ENCODE results near the gene LBHD1. TPM values are rescaled to one million over a fixed set of nuclear protein-coding genes. Genes with fewer than 3 reads are reported as not detected.

Gene LBHD1
- total and polyA plus RNA-seq, 2 of the 13 experiments (the other 11 are each of a cell fraction or from before 2014, with no cell fraction given): 3.2 to 3.7 TPM

DNA sequence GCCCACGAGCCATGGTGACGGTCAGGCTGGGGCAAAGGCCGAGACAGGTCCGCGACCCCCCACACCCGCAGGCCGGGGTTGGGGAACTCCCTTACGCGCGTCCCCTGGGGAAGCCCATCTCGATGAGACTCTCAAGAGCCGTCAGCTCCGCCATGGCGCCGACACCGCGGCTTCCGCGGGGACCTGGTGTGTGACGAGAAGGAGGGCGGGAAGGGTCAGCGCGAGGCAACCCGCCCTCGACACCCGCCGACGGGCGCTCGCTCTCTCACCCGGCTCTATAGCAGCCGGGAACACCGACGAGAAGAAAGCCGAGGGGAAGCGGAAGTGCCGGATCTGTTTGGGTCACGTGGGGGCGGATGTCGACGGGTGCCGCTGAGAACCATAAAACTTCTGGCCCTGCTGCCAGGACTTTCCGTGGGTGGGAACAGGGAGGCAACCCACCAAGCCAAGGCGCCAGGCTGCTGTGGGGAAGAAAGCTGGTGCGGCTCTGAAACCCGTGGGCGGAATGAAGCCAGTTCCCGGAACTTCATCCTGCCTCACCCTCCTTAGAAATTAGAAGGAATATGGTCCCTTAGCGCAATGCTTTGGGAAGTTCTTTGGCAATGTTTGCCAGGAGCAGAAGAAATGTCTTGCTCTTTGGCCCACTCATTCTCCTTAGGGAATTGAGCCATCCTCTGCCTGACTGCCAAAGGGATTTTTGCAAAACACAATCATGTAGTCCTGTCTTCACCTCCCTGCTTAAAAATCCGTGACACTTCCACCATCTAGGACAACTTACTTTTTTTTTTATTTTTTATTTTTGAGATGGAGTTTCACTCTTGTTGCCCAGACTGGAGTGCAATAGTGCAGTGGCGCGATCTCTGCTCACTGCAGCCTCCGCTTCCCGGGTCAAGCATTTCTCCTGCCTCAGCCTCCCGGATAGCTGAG, 7.0 kb upstream of the LBHD1 start, which contains the start of gene UBXN1 (continued):
- 0 out of 2 replicates have a peak, but pooled peaks have one; percentile 28 for TF ChIP-seq CBX5 (CRISPR knock-in tag; IDR thresholded peaks at IDR 0.05; ENCODE audit: borderline replicate concordance)
- TF ChIP-seq SRF (IDR thresholded peaks at IDR 0.05; ENCODE audit: low read depth, low read length): no peak
- no peak for TF ChIP-seq PAWR (CRISPR knock-in tag; IDR thresholded peaks at IDR 0.05; ENCODE audit: borderline replicate concordance)
- no peak; the same call in 1 of the 2 replicates for TF ChIP-seq PAX8 (CRISPR knock-in tag; IDR thresholded peaks at IDR 0.05; ENCODE audit: borderline replicate concordance)
- no peak for TF ChIP-seq NBN (conservative IDR thresholded peaks at IDR 0.05)
- TF ChIP-seq, protein P1, sequence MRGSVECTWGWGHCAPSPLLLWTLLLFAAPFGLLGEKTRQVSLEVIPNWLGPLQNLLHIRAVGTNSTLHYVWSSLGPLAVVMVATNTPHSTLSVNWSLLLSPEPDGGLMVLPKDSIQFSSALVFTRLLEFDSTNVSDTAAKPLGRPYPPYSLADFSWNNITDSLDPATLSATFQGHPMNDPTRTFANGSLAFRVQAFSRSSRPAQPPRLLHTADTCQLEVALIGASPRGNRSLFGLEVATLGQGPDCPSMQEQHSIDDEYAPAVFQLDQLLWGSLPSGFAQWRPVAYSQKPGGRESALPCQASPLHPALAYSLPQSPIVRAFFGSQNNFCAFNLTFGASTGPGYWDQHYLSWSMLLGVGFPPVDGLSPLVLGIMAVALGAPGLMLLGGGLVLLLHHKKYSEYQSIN (CRISPR knock-in tag; IDR thresholded peaks at IDR 0.05; ENCODE audit: borderline replicate concordance): no peak
- peak; percentile 69 for TF ChIP-seq IKZF4 (CRISPR knock-in tag; IDR thresholded peaks at IDR 0.05; ENCODE audit: borderline replicate concordance, low read depth, not compliant biosample characterization)
- peak; percentile 45; the same call in 1 of the 2 replicates for TF ChIP-seq KLF6 (CRISPR knock-in tag; IDR thresholded peaks at IDR 0.05)
- TF ChIP-seq, protein P2, sequence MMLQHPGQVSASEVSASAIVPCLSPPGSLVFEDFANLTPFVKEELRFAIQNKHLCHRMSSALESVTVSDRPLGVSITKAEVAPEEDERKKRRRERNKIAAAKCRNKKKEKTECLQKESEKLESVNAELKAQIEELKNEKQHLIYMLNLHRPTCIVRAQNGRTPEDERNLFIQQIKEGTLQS (CRISPR knock-in tag; IDR thresholded peaks at IDR 0.05): no peak
- TF ChIP-seq RXRA (CRISPR knock-in tag; IDR thresholded peaks at IDR 0.05): peak; percentile 49; the same call in 1 of the 2 replicates
- TF ChIP-seq, protein P3, sequence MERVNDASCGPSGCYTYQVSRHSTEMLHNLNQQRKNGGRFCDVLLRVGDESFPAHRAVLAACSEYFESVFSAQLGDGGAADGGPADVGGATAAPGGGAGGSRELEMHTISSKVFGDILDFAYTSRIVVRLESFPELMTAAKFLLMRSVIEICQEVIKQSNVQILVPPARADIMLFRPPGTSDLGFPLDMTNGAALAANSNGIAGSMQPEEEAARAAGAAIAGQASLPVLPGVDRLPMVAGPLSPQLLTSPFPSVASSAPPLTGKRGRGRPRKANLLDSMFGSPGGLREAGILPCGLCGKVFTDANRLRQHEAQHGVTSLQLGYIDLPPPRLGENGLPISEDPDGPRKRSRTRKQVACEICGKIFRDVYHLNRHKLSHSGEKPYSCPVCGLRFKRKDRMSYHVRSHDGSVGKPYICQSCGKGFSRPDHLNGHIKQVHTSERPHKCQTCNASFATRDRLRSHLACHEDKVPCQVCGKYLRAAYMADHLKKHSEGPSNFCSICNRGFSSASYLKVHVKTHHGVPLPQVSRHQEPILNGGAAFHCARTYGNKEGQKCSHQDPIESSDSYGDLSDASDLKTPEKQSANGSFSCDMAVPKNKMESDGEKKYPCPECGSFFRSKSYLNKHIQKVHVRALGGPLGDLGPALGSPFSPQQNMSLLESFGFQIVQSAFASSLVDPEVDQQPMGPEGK (CRISPR knock-in tag; IDR thresholded peaks at IDR 0.05): peak; percentile 57; the same call in 1 of the 2 replicates

Data from HepG2 (cell line).